Hematopoietic multipotent progenitor cell treated with erythropoietin and hydrocortisone succinate and interleukin-3 and kit ligand, for 17 days (in vitro differentiated cells): ENCODE measurements around the gene PANX2.

Experiments
- DNase-seq: peaks from one replicate; pipeline ENCODE4 v3.0.0-alpha.2; 2015; ENCODE audit warnings: low spot score

The PANX2 gene

GRCh38 chr22:50216055-50216683, 45.6 kb downstream of the PANX2 start:
- DNase-seq: no peak

- no peak for DNase-seq
Measured at GRCh38 chr22:50216684-50217520, 46.4 kb downstream of the PANX2 start.

GRCh38 chr22:50217543-50218152, 47.1 kb downstream of the PANX2 start:
- DNase-seq: no peak

- DNase-seq: no peak
Measured at GRCh38 chr22:50218153-50218995, 47.8 kb downstream of the PANX2 start.

- peak; percentile 74 for DNase-seq
Measured at GRCh38 chr22:50218996-50219727, 48.6 kb downstream of the PANX2 start.

GRCh38 chr22:50219800-50220602, 49.5 kb downstream of the PANX2 start:
- DNase-seq: no peak

DNA sequence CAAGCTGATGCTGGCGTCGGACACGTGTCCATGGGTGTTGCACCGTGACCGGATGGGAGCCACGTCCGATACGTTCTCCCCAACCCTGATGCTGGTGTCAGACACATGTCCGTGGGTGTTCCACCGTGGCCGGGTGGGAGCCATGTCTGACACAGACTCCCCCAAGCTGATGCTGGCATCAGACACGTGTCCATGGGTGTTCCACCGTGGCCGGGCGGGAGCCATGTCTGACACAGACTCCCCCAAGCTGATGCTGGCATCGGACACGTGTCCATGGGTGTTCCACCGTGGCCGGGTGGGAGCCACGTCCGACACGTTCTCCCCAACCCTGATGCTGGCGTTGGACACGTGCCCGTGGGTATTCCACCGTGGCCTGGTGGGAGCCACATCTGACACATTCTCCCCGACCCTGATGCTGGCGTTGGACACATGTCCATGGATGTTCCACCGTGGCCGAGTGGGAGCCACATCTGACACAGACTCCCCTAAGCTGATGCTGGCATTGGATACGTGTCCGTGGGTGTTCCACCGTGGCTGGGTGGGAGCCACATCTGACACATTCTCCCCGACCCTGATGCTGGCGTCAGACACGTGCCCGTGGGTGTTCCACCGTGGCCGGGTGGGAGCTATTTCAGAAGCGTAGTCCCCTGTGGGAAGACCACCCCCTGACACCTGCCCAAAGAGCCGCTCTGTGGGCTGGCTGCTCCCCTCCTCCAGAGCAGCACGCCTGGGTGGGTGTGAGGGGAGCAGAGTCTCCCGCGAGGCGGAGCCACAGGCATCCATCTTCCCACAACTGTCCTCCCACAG, 50.3 kb downstream of the PANX2 start:
- DNase-seq: no peak

- no peak for DNase-seq
Measured at GRCh38 chr22:50221410-50222300, 51.1 kb downstream of the PANX2 start.

GRCh38 chr22:50222508-50222907, 52.0 kb downstream of the PANX2 start:
- DNase-seq: no peak

DNA sequence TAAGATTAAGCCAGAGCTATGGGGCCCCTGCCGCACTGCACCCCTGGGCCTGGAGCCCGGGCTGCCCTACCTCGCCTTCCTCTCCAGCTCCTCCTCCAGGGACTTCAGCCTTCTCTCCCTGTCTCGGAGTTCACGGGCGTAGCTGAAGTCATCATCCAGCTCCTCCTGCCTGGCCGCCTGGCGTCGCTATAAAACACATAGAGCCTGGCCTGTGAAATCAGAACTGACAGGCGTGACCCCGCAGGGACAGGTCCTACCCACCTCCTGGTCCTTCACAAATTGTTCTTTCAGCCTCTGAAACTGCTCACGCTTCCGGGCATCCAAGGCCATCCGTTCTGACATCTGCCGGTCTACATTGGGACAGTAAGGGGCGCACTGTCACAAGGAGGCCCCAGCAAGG, 53.5 kb downstream of the PANX2 start:
- DNase-seq: no peak

DNA sequence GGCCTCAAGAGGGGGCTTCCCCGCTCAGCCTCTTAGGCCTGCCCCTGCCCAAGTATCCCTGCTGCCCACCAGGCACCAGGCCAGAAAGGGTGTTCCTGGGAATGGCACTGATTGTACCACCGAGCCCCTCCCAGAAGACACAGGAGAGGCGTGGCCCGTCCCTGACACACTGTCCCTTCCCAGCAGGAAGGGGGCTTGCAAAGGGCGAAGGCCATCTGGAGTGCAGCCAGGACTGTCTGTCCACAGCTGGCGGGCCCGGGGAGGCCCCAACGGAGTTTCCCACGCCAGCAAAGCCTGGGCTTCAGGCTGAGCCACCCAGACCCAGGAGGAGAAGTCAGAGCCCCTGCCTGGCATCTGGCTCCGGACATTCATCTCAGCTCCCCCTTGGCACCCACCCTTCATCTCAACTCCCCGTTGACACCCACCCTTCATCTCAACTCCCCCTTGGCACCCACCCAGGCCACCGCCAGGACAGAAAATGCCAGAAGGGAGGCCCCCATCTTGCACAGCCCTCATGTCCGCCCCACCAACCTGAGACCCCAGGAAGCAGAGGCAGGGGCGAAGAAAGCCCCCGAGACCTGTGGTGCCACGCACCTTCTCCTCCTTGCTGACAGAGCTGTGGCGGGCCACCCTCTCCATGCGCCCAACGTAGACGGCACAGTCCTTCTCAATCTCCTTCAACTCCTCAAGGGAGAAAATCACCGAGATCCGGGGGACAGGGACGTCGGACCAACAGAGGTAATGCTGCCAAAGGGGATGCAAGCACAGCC, 54.9 kb downstream of the PANX2 start:
- no peak for DNase-seq

DNA sequence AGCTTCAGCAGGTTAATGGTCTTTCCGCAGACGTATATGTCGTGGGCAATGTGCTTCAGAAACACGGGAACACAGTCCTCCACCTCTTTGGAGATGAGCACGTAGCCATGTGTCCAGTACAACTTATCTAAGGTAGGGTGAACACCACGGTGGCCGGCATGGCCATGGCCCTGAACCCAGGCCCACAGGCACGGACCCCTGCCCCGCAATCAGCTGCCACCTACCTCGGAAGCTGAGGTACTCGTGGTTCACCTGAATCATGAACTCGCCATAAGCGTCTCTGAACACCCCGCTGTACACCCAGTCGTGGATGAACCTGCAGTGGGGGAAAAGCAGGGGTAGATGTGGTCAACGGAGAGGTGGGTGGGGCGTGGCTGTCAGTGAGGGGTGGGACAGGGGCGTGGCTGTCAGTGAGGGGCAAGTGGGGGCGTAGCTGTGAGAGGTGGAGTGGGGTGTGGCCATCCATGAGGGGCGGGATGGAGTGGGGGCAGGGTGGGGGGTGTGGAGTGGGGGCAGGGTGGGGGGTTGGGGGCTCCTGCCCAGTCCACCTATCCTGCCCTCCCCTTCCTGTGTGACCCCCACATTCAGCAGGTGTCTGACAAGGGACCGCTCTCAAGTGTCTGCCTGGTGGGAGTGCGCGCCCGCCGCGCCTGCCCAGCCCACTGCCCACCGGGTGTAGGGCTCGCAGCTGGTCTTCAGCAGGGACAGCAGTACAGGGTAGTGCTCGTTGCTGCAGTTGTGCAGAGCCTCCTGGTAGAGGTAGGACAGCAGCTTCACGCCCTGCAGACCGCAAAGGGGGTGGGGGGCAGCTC, 55.7 kb downstream of the PANX2 start:
- no peak for DNase-seq

GRCh38 chr22:50226875-50227165, 56.3 kb downstream of the PANX2 start:
- no peak for DNase-seq

- DNase-seq: no peak
Measured at GRCh38 chr22:50227579-50228215, 57.2 kb downstream of the PANX2 start.

DNA sequence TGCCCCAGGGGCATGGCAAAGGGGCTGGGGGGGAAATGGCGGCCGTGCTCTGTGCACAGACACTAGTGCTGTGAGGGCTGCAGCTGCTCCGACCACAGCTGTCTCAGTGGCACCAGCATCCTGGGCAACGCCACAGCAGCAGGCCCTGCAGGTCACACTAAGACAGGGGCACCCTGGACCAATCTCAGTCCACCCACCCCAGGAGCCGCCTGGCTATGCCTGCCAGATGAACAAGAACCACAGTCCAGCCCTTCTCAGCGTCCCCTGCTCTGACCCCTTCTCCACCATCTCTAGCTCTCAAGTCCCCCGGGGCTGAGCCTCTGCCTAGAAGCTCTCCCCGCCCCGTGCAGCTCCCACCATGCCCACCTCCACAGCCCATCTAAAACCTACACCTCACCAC, 57.8 kb downstream of the PANX2 start:
- DNase-seq: no peak

- DNase-seq: no peak
Measured at GRCh38 chr22:50229370-50229769, 58.8 kb downstream of the PANX2 start.
